ENCODE measurements around the gene CDYL. TPM values are rescaled to one million over a fixed set of nuclear protein-coding genes. Genes with fewer than 3 reads are reported as not detected.
A peak's percentile ranks its signal among the peaks of the same experiment; 100 is the strongest.

Gene CDYL
- total and polyA plus RNA-seq, 7 donors: 10.0 to 30.0 (median 19.9) TPM

GRCh38 chr6:4925580-4925979, 149.4 kb downstream of the CDYL start:
- Histone ChIP-seq H3K4me1 (peaks cover 21% of the 10 kb centered on the region), H3K36me3 (ENCODE audit: insufficient read depth in 1 of 2, low read depth in 1 of 2) (no peaks in the 10 kb centered on the region), H3K9me3 (no peaks in the 10 kb centered on the region), H3K4me3 (no peak overlapping the region), H3K27me3 (ENCODE audit: insufficient read depth in 3 of 3, low read length in 2 of 3) (no peaks in the 10 kb centered on the region), H3K27ac (no peak overlapping the region)
- intact Hi-C loops (cut with DNase I): no loop called here
- ATAC-seq (peak; percentile 62 to 85 (median 73)), DNase-seq (no peak)
- 67 to 74% (median 74%) methylated on average over 12 of the region's 12 CpGs for WGBS, 3 donors
- no peak for TF ChIP-seq CTCF (IDR thresholded peaks at IDR 0.05)

DNA sequence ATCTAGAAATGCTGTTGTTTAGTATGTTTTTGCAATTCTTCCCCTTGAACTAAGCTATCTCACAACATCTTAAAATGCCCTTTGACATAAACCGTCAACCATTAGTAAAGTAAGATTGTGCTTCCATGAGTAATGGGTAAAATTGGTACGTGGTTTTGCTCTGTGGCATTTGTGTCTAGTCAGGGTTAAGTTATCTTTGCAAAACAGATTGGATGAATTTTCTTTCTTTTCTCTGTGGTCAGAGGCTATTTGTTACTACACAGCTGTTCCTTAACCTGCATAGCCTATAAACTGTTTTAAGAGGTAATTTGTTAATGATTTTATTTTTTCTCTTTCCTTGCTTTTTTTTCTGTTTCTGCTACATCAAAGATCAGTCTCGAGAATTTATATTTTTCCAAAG, 152.2 kb downstream of the CDYL start:
- intact Hi-C loops (cut with DNase I): no loop called here
- no peak for TF ChIP-seq CTCF (IDR thresholded peaks at IDR 0.05)

DNA sequence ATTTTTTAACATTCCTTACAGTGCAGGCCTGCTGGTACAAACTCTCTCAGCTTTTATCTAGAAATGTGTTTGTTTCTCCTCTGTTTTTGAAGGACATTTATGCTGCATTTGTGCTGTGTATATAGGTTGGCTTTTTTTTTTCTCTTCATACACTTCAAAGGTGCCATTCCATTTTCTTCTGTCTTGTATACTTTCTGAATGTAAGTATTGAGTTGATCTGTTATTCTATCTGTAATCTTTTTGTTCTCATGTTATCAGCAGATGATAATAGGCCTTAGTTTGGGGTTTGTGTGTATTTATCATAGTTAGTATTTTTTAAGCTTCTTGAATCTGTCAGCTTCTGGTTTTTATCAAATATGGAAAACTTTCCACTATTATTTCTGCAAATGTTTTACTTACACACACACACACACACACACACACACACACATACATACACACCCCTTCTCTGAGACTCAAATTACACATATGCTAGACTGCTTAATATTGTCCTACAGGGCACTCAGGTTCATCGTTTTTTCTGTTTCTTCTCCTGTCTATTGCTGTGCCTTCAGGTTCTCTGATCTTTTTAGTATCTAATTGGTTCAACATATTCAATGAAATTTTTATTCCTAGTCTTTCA, 153.0 kb downstream of the CDYL start:
- TF ChIP-seq CTCF (IDR thresholded peaks at IDR 0.05): no peak
- H3K4me1 ChIP-seq: peaks cover 39% of the 10 kb centered on the region
- H3K27me3 ChIP-seq (ENCODE audit: insufficient read depth in 3 of 3, low read length in 2 of 3): no peaks in the 10 kb centered on the region
- no peaks in the 10 kb centered on the region for H3K9me3 ChIP-seq
- ATAC-seq (no peak), DNase-seq (no peak)
- no peak overlapping the region for H3K27ac ChIP-seq
- 43 to 62% (median 48%) methylated on average over 1 of the region's 1 CpG for WGBS, 3 donors
- H3K4me3 ChIP-seq: no peak overlapping the region
- intact Hi-C loops (cut with DNase I): no loop called here
- H3K36me3 ChIP-seq (ENCODE audit: insufficient read depth in 1 of 2, low read depth in 1 of 2): no peaks in the 10 kb centered on the region

More for the DNA sequence above, 152.2 kb downstream of the CDYL start:
- no peaks in the 10 kb centered on the region for H3K27me3 ChIP-seq (ENCODE audit: insufficient read depth in 3 of 3, low read length in 2 of 3)
- H3K27ac ChIP-seq: no peak overlapping the region
- H3K4me3 ChIP-seq: no peak overlapping the region
- WGBS, 3 donors: 86 to 92% (median 88%) methylated on average over 3 of the region's 3 CpGs
- no peaks in the 10 kb centered on the region for H3K36me3 ChIP-seq (ENCODE audit: insufficient read depth in 1 of 2, low read depth in 1 of 2)
- ATAC-seq: no peak
- peaks cover 39% of the 10 kb centered on the region for H3K4me1 ChIP-seq
- H3K9me3 ChIP-seq: no peaks in the 10 kb centered on the region
- no peak for DNase-seq

- ATAC-seq: peak in 3 of 4 donors; percentile 29 to 53 (median 43)
- Histone ChIP-seq H3K27me3 (ENCODE audit: insufficient read depth in 3 of 3, low read length in 2 of 3) (no peaks in the 10 kb centered on the region), H3K36me3 (ENCODE audit: insufficient read depth in 1 of 2, low read depth in 1 of 2) (no peaks in the 10 kb centered on the region), H3K27ac (no peak overlapping the region), H3K4me1 (peaks cover 34% of the 10 kb centered on the region), H3K4me3 (no peak overlapping the region), H3K9me3 (no peaks in the 10 kb centered on the region)
- no peak for TF ChIP-seq CTCF (IDR thresholded peaks at IDR 0.05)
- WGBS, 3 donors: 31 to 40% (median 39%) methylated on average over 4 of the region's 4 CpGs
- no peak for DNase-seq
- intact Hi-C loops (cut with DNase I): loop anchor here (10.0 kb wide), 3 partner anchors 125 to 615 kb away; partner anchors contain the start of gene CDYL (in 1 of the 2)
Observed at GRCh38 chr6:4930025-4930691, 154.0 kb downstream of the CDYL start.
